Activated CD8-positive, alpha-beta memory T cell treated with anti-CD3 and anti-CD28 coated beads, Interleukin-2, amount 50 U/mL, for 24 hours (primary cell): ENCODE results near the gene C6orf132.

Experiments
- DNase-seq: peaks from one replicate; pipeline ENCODE4 v3.0.0-alpha.2; 2020; ENCODE audit errors: extremely low read depth

The C6orf132 gene

DNA sequence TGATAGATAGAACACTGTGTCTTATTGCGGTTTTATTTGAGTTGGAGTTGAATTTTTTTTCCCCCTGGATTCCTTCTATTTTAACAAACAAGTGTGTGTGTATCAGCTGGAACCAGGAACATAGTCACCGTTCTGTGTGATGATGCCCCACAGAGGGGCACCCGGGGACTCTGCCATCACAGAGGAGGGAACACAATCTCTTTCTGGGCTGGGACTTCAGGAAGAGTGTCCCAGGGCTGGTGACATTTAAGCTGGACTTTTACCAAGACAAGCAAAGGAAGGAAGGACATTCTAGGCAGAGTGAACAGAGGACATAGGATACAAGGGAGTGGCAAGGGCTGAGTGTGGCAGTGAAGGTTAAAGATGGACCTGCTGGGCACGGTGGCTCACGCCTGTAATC is 58.9 kb downstream of the C6orf132 start:
- no peak for DNase-seq

DNA sequence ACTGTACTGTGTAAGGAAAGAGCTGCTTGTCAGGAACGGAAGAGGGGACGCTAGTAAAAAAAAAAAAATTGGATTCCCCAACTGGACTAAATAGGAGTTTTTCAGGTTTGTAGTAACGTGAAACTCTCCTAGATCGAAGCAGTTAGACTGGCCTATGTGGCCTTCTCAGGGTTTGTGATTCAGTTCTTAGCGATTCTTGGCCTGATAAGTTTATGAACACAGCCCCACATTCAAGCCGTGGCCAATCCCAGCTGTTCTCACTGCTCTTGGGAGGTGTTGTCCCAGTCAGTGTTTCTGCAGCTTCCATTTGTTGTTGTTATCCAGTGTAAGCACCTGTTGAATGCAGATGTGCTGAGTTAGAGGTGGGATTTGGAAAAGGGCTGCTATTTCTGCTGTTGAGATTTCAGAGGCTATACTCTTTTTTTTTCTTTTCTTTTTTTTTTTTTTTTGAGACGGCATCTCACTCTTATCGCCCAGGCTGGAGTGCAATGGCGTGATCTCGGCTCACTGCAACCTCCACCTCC is 62.4 kb downstream of the C6orf132 start:
- DNase-seq: no peak

DNA sequence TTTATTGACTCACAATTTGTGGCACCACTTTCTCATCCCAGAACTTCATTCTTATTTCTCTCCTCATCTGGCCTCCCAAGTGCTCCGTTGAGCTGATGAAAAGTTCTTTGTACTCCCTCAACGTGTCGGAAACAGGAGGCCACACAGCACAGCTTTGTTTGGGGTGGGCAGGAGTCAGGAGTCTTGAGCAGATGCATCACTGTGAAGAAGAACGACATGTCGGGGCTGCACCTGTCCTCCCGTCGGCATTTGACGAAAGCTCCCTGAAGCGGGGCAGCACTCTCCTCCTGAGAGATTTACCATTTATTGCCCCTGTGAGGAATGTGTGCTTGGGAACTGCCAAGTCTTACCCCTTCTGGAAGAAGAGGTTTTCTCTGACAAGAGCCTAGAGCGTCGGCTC is 64.0 kb downstream of the C6orf132 start:
- DNase-seq: no peak

DNA sequence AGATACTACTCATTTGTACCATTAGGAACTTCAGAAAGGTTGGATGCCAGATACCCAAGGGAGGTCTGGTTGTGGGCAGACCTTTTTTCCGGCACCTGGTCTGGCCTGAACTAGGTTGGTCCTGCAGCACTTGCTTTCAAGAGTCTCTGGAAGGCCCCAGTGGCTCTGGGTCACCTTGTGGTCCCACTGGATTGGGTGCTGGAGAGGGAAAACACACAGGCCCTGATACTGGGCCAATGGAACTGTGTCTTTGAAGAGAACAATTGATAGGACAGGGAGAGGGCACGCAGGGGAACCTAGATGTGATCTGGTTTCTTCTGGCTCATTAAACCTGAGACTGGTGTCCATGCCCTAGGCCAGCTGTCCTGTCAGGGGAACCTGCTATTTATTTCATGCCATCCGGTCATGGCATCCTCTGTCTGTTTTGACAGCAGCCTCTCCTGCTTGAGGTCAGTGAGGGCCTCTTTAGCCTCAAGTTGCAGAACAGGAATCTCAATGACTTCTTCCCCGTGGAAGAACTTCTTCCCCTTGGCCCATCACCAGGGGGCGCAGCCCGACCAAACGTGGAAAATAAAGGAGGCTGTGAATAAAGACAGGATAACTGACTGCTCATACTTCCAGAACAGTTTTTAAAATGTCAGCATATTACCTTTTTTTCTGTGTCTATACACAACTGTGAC is 67.1 kb downstream of the C6orf132 start:
- peak; percentile 24 for DNase-seq

DNA sequence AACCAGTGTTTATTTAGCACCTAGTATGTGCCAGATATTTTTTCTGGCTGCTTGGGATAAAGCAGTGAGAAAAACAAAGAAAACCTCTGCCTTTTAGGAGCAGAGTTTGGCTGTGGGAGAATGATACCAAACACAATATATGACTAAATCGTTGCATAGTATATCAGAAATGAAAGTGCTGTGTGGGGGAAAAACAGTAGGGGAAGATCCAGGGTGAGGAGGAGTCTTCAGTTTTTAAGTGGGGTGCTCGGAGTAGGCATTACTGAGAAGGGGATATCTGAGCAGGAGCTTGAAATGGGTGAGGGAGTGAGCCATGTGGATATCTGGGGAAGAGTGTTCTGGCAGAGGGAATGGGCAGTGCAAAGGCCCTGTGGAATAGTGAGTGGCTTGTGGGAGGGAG is 69.1 kb downstream of the C6orf132 start:
- DNase-seq: no peak

DNA sequence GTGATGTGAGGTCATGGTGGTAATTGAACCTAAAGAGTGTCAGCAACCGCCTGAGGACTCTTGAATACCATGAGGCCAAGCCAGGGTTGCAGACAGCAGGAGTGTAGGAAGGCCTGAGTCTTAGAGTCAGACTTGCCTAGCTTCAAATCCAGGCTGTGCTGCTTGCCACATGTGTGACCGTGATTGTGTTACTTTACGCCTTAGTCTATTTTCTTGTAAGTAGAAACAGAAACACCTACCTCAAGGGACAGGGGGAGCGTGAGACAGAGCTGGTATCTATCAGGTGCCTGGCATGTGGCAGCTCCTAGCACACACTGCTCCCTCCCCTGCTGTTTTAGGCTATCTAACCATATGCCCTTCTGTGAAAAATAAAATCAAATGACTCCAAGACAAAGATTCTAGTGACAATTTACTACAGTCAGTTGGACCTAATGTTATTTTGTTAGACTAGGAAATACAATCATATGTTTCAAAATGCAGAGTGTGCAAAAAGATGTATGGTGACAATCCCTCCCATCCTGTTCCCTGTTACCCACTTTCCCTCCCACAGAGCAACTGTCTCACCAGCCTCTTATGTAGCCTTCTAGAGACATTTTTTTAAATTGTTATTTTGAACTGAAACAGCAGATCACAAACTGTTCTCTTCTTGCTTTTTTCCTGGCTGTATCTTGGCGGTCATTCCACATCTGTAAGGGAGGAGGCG is 70.4 kb downstream of the C6orf132 start:
- no peak for DNase-seq

DNA sequence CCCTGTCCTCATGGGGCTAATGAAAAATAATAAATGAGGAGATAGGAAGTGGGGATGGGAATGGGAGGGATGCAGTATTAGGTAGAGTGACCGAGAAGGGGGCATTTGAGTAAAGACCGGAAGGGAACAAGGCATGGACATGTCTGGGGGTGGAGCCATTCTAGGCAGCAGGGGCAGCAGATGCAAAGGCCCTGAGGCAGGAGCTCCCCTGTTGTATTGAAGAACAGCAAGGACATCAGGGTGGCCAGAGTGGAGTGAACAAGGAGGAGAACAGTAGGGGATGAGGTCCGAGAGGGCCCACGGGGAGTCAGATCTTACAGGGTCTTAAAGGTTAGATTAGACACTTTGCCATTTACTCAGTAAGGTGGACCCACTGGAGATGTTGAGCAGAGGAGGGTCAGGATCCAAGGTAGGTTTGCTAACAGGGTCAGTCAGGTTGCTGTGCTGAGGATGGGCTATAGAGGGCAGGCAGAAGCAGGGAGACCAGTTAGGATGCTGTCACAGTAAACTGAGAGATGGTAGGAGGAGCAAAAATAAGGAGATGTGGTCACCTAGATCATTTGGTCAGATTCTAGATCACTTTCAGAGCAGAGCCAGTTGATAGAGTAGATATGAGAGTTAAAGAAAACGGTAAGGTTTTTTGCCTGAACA is 73.4 kb downstream of the C6orf132 start:
- DNase-seq: no peak

DNA sequence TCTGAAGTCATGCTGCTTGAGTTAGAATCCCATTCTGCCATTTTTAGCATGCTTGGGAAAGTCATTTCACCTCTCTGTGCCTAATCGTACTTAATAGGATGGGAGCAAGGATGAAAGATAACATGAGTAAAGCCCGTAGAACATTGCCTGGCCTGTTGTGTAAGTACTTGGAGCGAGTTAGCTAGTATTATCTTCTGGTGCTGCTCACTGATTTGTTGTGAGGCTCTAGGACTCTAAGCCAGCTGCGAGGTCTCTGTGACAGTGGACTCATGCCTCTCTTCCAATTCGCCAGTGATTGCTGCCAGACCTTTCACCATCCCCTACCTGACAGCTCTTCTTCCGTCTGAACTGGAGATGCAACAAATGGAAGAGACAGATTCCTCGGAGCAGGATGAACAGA is 74.2 kb downstream of the C6orf132 start:
- DNase-seq: no peak

DNA sequence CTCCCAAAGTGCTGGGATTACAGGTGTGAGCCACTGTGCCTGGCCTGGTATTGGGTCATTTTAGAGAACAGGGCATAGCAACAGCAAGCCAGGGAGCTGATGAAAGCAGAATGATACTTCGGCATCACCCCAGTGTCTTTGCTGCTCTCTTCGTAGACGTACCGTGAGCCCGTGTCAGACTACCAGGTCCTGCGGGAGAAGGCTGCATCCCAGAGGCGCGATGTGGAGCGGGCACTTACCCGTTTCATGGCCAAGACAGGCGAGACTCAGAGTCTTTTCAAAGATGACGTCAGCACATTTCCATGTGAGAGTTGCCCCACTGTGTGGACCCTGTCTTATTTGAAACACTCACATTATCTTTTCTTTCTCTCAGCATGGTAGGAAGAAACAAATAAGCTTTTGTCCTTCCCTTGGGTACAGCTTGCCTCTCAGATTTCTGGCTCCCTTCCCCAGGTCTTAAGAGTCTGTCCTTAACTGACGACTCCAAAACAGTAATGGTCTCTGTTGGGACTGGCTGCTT is 76.2 kb downstream of the C6orf132 start:
- DNase-seq: no peak

DNA sequence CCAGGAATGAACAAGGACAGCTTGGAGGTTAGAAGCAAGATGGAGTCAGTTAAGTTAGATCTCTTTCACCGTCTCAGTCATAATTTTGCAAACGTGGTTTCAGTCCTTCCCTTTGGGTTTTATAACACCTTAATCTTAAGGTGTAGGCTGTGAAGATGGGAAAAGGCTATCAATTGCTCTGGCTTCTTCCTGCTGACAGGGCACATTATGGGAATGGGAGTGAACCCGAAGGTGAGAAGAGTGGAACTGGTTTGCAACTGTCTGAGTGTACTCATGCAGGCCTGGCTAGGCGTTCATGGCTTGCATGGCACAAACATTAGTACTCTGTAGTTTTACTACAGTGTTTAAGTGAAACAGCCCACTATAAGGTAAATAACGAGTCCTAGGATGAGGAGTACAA is 82.7 kb downstream of the C6orf132 start:
- no peak for DNase-seq

DNA sequence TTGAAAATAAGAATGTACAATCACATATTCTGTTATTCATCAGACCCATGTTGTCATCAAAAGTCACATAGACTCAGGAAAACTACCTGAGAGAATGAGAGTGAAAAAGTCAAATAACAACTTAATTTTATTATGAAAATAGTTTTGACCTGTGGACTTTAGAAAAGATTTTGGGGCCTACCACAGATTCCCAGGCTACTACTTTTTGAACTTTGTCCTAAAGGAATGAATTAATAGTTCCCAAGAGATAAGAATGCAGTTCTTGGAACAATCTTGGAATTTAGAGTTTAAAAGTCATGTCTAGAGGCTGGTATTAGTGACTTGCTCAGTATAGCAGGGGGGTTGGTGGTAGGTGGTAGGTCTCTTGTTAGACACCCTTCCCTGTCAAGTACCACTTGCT is 88.8 kb downstream of the C6orf132 start:
- no peak for DNase-seq

DNA sequence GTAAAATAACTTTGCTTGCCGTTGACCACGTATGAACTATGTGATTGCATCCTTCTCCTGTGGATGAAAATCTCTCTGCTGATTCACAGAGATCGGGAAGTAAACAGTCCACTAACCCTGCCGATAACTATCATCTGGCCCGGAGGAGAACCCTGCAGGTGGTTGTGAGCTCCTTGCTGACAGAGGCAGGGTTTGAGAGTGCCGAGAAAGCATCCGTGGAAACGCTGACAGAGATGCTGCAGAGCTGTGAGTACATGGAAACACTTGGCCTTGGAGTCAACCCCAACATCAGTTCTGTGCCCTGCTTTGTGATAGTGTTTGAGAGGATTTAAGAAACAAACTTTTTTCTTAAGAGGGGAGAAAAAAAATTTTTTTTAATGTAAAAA is 91.2 kb downstream of the C6orf132 start:
- DNase-seq: no peak
